ENCODE results near the gene CRHR1. TPM values are rescaled to one million over a fixed set of nuclear protein-coding genes. Genes with fewer than 3 reads are reported as not detected.

CRHR1 gene
- polyA plus RNA-seq, 1 donor (not counting 4 experiments of a cell fraction or from before 2014, with no cell fraction given): not detected

DNA sequence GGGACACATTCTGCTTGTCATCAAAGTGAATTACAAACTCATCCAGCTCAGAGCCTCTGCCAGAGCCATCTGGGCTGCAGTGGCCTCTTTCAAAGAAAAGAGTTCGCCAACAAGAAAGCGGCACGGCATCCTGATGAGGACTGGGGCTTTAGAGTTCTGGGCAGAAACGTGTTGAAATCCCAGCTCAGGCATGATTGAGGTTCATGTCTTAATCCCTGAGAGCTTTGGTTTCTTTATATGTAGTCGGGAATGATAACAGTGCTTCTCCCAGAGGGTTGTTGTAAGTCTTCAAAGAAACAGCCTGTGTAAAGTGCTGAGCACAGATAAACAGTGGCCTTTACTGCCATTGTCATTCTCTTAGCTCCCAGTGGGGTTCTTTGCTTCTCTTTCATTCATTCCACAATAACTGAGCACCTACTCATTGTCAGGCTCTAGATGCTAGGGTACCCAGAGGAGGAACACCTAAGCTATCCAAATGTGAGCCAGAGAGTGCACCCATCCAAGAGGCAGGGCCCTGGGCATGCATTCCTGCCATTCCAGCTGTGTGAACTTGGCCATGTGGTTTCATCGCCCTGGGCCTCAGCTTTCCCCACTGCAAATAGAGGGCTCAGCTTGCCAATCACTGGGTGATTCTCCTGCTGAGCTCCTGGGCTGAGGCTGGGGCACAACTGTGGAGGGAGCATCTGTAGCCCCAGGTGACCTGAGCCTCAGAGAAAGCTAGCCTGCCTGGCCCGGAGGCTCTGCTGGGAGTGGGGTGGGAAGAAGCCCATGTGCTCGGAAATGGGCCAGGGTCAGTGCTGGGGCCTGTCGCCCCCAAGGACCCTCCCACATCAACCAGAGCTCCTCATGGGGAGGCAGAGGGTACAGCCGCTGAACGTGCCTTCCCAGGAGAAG lies 38.3 kb upstream of the CRHR1 start:
- DNase-seq (ENCODE audit: low read depth, low spot score) (no peak), FAIRE-seq (no peak)
- Histone ChIP-seq H3K9me3 (ENCODE audit: control insufficient read depth, low read depth, low read length) (no peaks in the 10 kb centered on the region), H3K9me1 (ENCODE audit: control insufficient read depth, extremely low read depth, insufficient read depth, low read length) (no peaks in the 10 kb centered on the region), H3K27me3 (ENCODE audit: control insufficient read depth, extremely low read depth, insufficient read depth, low read length) (peaks cover 17% of the 10 kb centered on the region), H3K4me1 (ENCODE audit: control insufficient read depth, extremely low read depth, insufficient read depth, low read length) (no peaks in the 10 kb centered on the region), H3K27ac (ENCODE audit: control insufficient read depth, insufficient read depth, low read length) (no peak overlapping the region), H3K4me3 (ENCODE audit: control insufficient read depth in 2 of 3, extremely low read depth in 1 of 3, insufficient read depth in 2 of 3, low read depth in 1 of 3, low read length in 3 of 3) (no peak overlapping the region), H4K20me1 (ENCODE audit: control insufficient read depth, extremely low read depth, insufficient read depth, low read length) (no peaks in the 10 kb centered on the region), H3K4me2 (ENCODE audit: control insufficient read depth, extremely low read depth, insufficient read depth, low read depth, low read length) (no peak overlapping the region), H2AFZ (ENCODE audit: control insufficient read depth, low read length) (no peak overlapping the region), H3K36me3 (ENCODE audit: control insufficient read depth in 2 of 2, extremely low read depth in 1 of 2, insufficient read depth in 2 of 2, low read length in 2 of 2) (no peaks in the 10 kb centered on the region), H3K9ac (ENCODE audit: control insufficient read depth, extremely low read depth, insufficient read depth, low read length) (no peak overlapping the region), H3K79me2 (ENCODE audit: control insufficient read depth, insufficient read depth, low read length) (no peaks in the 10 kb centered on the region)
- dilution Hi-C loops (cut with MboI; ENCODE audit: extremely low pct_ligation_motif_present, low sequenced_read_pairs): no loop called here
- TF ChIP-seq, protein P1, sequence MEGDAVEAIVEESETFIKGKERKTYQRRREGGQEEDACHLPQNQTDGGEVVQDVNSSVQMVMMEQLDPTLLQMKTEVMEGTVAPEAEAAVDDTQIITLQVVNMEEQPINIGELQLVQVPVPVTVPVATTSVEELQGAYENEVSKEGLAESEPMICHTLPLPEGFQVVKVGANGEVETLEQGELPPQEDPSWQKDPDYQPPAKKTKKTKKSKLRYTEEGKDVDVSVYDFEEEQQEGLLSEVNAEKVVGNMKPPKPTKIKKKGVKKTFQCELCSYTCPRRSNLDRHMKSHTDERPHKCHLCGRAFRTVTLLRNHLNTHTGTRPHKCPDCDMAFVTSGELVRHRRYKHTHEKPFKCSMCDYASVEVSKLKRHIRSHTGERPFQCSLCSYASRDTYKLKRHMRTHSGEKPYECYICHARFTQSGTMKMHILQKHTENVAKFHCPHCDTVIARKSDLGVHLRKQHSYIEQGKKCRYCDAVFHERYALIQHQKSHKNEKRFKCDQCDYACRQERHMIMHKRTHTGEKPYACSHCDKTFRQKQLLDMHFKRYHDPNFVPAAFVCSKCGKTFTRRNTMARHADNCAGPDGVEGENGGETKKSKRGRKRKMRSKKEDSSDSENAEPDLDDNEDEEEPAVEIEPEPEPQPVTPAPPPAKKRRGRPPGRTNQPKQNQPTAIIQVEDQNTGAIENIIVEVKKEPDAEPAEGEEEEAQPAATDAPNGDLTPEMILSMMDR (optimal IDR thresholded peaks at IDR 0.05 in 1 of 3, IDR thresholded peaks at IDR 0.05 in 1 of 3, conservative IDR thresholded peaks at IDR 0.05 in 1 of 3; ENCODE audit: extremely low read depth in 1 of 3, insufficient read depth in 2 of 3, low read length in 3 of 3): no peak
- no peak for TF ChIP-seq EZH2 (IDR thresholded peaks at IDR 0.05; ENCODE audit: low read length)

DNA sequence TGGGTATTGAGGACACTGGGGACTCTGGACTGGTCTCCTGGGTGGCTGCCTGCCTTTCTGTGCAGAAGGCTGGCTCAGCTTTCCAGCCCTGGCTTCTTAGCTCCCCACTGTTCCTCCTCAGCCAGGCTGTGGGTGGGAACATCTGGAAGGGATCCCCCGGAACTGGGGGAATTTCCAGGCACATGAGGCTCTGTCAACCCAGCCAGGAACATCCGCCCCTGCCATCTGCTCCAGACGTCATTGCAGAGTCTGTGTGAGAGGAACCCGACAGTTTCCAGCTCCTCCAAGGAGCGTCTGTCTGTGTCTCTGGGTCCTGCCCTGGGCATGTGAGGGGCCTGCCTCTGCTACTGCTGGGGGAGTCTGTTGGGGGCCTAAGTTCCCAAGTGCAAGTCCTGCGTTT lies 36.2 kb upstream of the CRHR1 start:
- dilution Hi-C loops (cut with MboI; ENCODE audit: extremely low pct_ligation_motif_present, low sequenced_read_pairs): no loop called here

More for the DNA sequence above, 36.2 kb upstream of the CRHR1 start:
- Histone ChIP-seq H2AFZ (ENCODE audit: control insufficient read depth, low read length) (no peak overlapping the region), H3K27ac (ENCODE audit: control insufficient read depth, insufficient read depth, low read length) (no peak overlapping the region), H3K4me2 (ENCODE audit: control insufficient read depth, extremely low read depth, insufficient read depth, low read depth, low read length) (no peak overlapping the region), H3K9me3 (ENCODE audit: control insufficient read depth, low read depth, low read length) (no peaks in the 10 kb centered on the region), H4K20me1 (ENCODE audit: control insufficient read depth, extremely low read depth, insufficient read depth, low read length) (no peaks in the 10 kb centered on the region), H3K9ac (ENCODE audit: control insufficient read depth, extremely low read depth, insufficient read depth, low read length) (no peak overlapping the region), H3K4me3 (ENCODE audit: control insufficient read depth in 2 of 3, extremely low read depth in 1 of 3, insufficient read depth in 2 of 3, low read depth in 1 of 3, low read length in 3 of 3) (no peak overlapping the region), H3K27me3 (ENCODE audit: control insufficient read depth, extremely low read depth, insufficient read depth, low read length) (peaks cover 13% of the 10 kb centered on the region), H3K36me3 (ENCODE audit: control insufficient read depth in 2 of 2, extremely low read depth in 1 of 2, insufficient read depth in 2 of 2, low read length in 2 of 2) (no peaks in the 10 kb centered on the region), H3K9me1 (ENCODE audit: control insufficient read depth, extremely low read depth, insufficient read depth, low read length) (no peaks in the 10 kb centered on the region), H3K79me2 (ENCODE audit: control insufficient read depth, insufficient read depth, low read length) (no peaks in the 10 kb centered on the region), H3K4me1 (ENCODE audit: control insufficient read depth, extremely low read depth, insufficient read depth, low read length) (no peaks in the 10 kb centered on the region)
- TF ChIP-seq EZH2 (IDR thresholded peaks at IDR 0.05; ENCODE audit: low read length): no peak
- TF ChIP-seq, protein P1 (optimal IDR thresholded peaks at IDR 0.05 in 1 of 3, IDR thresholded peaks at IDR 0.05 in 1 of 3, conservative IDR thresholded peaks at IDR 0.05 in 1 of 3; ENCODE audit: extremely low read depth in 1 of 3, insufficient read depth in 2 of 3, low read length in 3 of 3): no peak
- DNase-seq (ENCODE audit: low read depth, low spot score) (no peak), FAIRE-seq (no peak)

All from keratinocyte (primary cell).